Lower lobe of right lung (tissue), 2 donors: ENCODE data around the gene ZNF780A. TPM values are rescaled to one million over a fixed set of nuclear protein-coding genes. Genes with fewer than 3 reads are reported as not detected.
"Not testable (repeated sequence)": the region's sequence is repeated elsewhere in the genome, so short reads cannot be mapped to it uniquely, and the experiment has no call there.

Source experiments
- ATAC-seq, 2 donors: fragments of 200-7000 bp; cut with Tn5 transposase; one replicate each; pipeline ENCODE4 v1.9.1; 2020 to 2022; ENCODE audit warnings: mild to moderate bottlenecking in 2 of 2, moderate library complexity in 2 of 2
- DNase-seq: peaks from one replicate; pipeline ENCODE4 v3.0.0-alpha.2; 2020
- H3K27ac ChIP-seq: fragments of 200-600 bp; one replicate; pipeline ENCODE4 v1.8.0; 2022
- H3K27me3 ChIP-seq: fragments of 200-600 bp; one replicate; pipeline ENCODE4 v1.8.0; 2022; ENCODE audit warnings: low read depth
- H3K36me3 ChIP-seq: fragments of 200-600 bp; one replicate; pipeline ENCODE4 v1.8.0; 2022; ENCODE audit warnings: mild to moderate bottlenecking
- H3K4me1 ChIP-seq: fragments of 200-600 bp; one replicate; pipeline ENCODE4 v1.8.0; 2022
- H3K4me3 ChIP-seq: fragments of 200-600 bp; one replicate; pipeline ENCODE4 v1.8.0; 2022; ENCODE audit warnings: mild to moderate bottlenecking
- H3K9me3 ChIP-seq: fragments of 200-600 bp; one replicate; pipeline ENCODE4 v1.8.0; 2022
- intact Hi-C: fragments of 100-400 bp; cut with DNase I; formaldehyde crosslinking; loops from one replicate; pipeline ENCODE4 v1.11.0; 2022
- total RNA-seq: library from RNA; stranded (reverse); fragmentation: NEBNext Ultra II Directional; extraction: Animal tissue kit (Norgen Biotek cat#: 25700); gene quantifications from one replicate; pipeline ENCODE4 v1.2.1, GENCODE V29; 2021
- TF ChIP-seq, protein P1 (sequence below): fragments of 200-600 bp; IDR thresholded peaks from one replicate; pipeline ENCODE4 v1.8.0; 2022; ENCODE audit warnings: antibody characterized with exemption, mild to moderate bottlenecking
- donor health status: DM: no; HTN: yes; CAD: no; lungs with severe emphysema.

ZNF780A gene
- total RNA-seq, 1 donor from 2014 or later = 23.5 TPM

DNA sequence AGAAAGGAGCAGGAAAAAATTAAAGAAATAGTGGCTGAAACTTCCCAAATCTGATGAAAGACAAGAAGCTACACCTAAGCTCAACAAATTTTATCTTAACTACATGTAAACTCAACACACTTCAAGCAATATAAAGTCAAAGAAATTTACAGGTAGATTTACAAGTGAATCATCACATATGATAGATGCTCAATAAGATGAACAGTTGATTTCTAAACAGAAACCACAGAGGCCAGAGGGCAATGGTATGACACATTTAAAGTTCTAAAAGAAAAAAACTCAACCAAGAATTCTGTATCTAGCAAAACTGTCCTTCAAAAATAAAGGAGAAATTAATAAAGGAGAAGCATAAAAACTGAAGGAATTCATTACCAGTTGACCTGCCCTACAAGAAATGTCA lies 39.3 kb upstream of the ZNF780A start:
- no peak for ATAC-seq
- Histone ChIP-seq H3K36me3 (no peaks in the 10 kb centered on the region), H3K4me3 (no peak overlapping the region), H3K27me3 (no peaks in the 10 kb centered on the region), H3K9me3 (no peaks in the 10 kb centered on the region), H3K4me1 (no peaks in the 10 kb centered on the region), H3K27ac (no peak overlapping the region)
- DNase-seq = no peak
- intact Hi-C loops = no loop called here
- TF ChIP-seq, protein P1, sequence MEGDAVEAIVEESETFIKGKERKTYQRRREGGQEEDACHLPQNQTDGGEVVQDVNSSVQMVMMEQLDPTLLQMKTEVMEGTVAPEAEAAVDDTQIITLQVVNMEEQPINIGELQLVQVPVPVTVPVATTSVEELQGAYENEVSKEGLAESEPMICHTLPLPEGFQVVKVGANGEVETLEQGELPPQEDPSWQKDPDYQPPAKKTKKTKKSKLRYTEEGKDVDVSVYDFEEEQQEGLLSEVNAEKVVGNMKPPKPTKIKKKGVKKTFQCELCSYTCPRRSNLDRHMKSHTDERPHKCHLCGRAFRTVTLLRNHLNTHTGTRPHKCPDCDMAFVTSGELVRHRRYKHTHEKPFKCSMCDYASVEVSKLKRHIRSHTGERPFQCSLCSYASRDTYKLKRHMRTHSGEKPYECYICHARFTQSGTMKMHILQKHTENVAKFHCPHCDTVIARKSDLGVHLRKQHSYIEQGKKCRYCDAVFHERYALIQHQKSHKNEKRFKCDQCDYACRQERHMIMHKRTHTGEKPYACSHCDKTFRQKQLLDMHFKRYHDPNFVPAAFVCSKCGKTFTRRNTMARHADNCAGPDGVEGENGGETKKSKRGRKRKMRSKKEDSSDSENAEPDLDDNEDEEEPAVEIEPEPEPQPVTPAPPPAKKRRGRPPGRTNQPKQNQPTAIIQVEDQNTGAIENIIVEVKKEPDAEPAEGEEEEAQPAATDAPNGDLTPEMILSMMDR = no peak

DNA sequence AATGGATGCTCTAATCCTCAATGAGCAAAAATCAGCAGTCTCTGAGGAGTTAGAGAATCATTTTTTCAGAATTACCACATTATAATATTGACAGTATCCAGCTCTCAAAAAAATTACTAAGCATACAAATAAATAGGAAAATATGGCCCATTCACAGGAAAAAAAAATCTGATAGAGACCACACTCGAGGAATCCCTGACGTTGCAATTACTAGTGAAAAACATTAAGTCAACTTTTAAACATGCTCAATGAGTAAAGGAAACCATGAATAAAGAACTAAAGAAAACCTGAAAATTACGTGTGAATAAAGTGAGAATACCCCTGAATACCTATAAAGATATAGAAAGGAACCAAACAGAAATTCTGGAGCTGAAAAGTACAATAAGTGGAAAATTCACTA lies 38.7 kb upstream of the ZNF780A start:
- peaks cover under 1% of the 10 kb centered on the region for H3K27me3 ChIP-seq
- intact Hi-C loops = no loop called here
- H3K27ac ChIP-seq = no peak overlapping the region
- no peaks in the 10 kb centered on the region for H3K4me1 ChIP-seq
- no peaks in the 10 kb centered on the region for H3K9me3 ChIP-seq
- TF ChIP-seq, protein P1 = no peak
- no peak for DNase-seq
- H3K4me3 ChIP-seq = no peak overlapping the region
- no peaks in the 10 kb centered on the region for H3K36me3 ChIP-seq
- ATAC-seq = no peak

DNA sequence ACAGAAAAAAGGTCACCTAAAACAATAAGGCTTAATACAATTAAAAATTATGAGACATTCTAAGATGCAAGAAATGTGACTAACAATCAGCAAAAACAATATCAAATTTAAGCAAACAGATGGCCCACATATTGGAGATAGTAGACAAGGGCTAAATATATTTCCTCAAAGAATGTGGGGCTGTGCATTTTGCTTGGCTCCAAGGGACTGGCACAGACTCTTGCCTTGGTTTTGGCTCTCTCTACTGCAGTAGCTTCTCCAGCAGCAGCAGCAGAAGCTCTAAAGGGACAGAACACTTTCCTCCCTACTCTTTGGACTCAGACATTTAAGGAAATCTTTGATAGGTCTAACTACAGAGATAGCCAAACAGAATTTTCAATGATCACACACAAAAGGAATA lies 38.2 kb upstream of the ZNF780A start:
- H3K9me3 ChIP-seq = no peaks in the 10 kb centered on the region
- H3K4me3 ChIP-seq = no peak overlapping the region
- intact Hi-C loops = no loop called here
- TF ChIP-seq, protein P1 = no peak
- ATAC-seq (no peak), DNase-seq (no peak)
- H3K27me3 ChIP-seq = peaks cover 5% of the 10 kb centered on the region
- no peaks in the 10 kb centered on the region for H3K4me1 ChIP-seq
- H3K36me3 ChIP-seq = no peaks in the 10 kb centered on the region
- no peak overlapping the region for H3K27ac ChIP-seq

DNA sequence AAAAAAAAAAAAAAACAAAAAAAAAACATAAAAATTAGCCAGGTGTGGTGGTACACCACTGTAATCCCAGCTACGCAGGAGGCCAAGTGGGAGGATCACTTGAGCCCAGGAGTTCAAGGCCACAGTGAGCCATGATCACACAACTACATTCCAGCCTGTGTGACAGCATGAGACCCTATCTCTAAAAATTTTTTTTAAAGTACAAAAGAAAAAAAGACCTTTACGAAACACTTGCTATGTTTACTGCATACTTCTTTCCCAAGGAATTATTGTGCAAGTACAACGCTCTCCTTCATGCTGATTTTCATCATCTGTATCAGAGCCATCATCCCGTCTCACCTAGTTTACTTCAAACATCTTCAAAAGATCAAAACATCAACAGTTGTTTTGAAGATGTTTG lies 28.6 kb upstream of the ZNF780A start:
- Histone ChIP-seq H3K27ac (no peak overlapping the region), H3K27me3 (peaks cover 5% of the 10 kb centered on the region), H3K4me1 (no peaks in the 10 kb centered on the region), H3K4me3 (no peak overlapping the region), H3K9me3 (no peaks in the 10 kb centered on the region), H3K36me3 (no peaks in the 10 kb centered on the region)
- ATAC-seq (no peak), DNase-seq (no peak)
- TF ChIP-seq, protein P1 = no peak
- intact Hi-C loops = no loop called here

DNA sequence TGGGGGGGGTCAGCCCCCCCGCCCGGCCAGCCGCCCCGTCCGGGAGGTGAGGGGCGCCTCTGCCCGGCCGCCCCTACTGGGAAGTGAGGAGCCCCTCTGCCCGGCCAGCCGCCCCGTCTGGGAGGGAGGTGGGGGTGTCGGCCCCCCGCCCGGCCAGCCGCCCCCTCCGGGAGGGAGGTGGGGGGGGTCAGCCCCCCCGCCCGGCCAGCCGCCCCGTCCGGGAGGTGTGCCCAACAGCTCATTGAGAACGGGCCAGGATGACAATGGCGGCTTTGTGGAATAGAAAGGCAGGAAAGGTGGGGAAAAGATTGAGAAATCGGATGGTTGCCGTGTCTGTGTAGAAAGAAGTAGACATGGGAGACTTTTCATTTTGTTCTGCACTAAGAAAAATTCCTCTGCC lies 27.9 kb upstream of the ZNF780A start:
- H3K27ac ChIP-seq, DNase-seq, H3K9me3 ChIP-seq, ATAC-seq, H3K36me3 ChIP-seq, intact Hi-C loops, H3K4me1 ChIP-seq, H3K4me3 ChIP-seq, H3K27me3 ChIP-seq: not testable (repeated sequence)

DNA sequence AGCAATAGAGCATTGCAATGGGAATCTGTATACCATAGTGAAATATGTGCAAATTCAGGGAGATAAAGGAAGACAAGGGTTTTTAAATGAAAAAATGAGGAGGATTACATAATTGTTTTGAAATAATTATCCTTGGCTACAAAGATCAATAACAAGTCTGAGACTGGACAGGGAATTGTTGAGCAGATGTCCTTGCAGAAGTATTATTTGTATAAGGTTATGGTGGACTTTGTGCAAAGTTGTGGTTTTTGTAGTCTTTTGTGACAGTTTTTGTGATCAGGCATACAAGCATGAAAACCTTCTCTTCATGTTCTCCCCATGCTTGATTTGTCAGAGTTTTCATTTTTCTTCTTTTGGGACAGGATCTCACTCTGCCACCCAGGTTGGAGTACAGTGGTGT lies 25.3 kb upstream of the ZNF780A start:
- no peaks in the 10 kb centered on the region for H3K36me3 ChIP-seq
- no peak for ATAC-seq
- H3K4me3 ChIP-seq = no peak overlapping the region
- TF ChIP-seq, protein P1 = no peak
- H3K27me3 ChIP-seq = no peaks in the 10 kb centered on the region
- DNase-seq = no peak
- intact Hi-C loops = no loop called here
- no peaks in the 10 kb centered on the region for H3K4me1 ChIP-seq
- no peak overlapping the region for H3K27ac ChIP-seq
- no peaks in the 10 kb centered on the region for H3K9me3 ChIP-seq

DNA sequence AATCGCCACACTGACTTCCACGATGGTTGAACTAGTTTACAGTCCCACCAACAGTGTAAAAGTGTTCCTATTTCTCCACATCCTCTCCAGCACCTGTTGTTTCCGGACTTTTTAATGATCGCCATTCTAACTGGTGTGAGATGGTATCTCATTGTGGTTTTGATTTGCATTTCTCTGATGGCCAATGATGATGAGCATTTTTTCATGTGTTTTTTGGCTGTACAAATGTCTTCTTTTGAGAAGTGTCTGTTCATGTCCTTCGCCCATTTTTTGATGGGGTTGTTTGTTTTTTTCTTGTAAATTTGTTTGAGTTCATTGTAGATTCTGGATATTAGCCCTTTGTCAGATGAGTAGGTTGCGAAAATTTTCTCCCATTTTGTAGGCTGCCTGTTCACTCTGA lies 23.4 kb upstream of the ZNF780A start:
- DNase-seq, intact Hi-C loops, H3K4me1 ChIP-seq, H3K4me3 ChIP-seq, ATAC-seq, H3K27ac ChIP-seq, H3K36me3 ChIP-seq, H3K9me3 ChIP-seq, H3K27me3 ChIP-seq: not testable (repeated sequence)

DNA sequence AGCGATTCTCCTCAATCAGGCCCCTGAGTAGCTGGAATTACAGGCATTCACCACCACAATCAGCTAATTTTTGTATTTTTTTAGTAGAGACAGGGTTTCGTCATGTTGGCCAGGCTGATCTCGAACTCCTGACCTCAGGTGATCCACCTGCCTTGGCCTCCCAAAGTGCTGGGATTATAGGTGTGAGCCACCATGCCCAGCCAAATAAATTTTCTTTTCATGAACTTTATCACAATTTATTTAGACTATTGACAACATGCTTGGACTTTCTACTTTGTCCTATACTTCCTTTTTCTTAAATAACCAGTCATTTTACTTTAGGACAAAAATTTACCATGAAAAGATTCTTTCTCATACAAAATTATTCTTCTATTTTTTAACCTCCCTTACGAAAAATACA lies 21.5 kb upstream of the ZNF780A start:
- ATAC-seq, DNase-seq, H3K9me3 ChIP-seq, H3K36me3 ChIP-seq, intact Hi-C loops, H3K4me3 ChIP-seq, H3K27ac ChIP-seq, H3K4me1 ChIP-seq, H3K27me3 ChIP-seq: not testable (repeated sequence)
